WTC11 (cell line): Measurements from ENCODE around the gene METTL13. TPM values are rescaled to one million over a fixed set of nuclear protein-coding genes. Genes with fewer than 3 reads are reported as not detected.

Experiments
- ATAC-seq: fragments of 200-7000 bp; cut with Tn5 transposase; 2 replicates; pipeline ENCODE4 v1.10.0; 2021; ENCODE audit warnings: mild to moderate bottlenecking, moderate library complexity
- CTCF ChIA-PET: fragments of 300-600 bp; sonication (Branson Sonifier 250); formaldehyde crosslinking; loops from one replicate; lab custom pipeline; 2021; ENCODE audit warnings: antibody characterized with exemption; lab: Charles Lee
- POLR2A ChIA-PET: fragments of 350-600 bp; sonication (Branson Sonifier 250); formaldehyde crosslinking; loops from one replicate; lab custom pipeline; 2021; ENCODE audit warnings: antibody characterized with exemption; lab: Charles Lee
- DNase-seq: peaks from one replicate; pipeline ENCODE4 v3.0.0; 2021; ENCODE audit warnings: low spot score
- H3K27ac Mint-ChIP-seq: 2 replicates; pipeline ENCODE4 v1.8.0; 2021; ENCODE audit warnings: mixed read lengths
- H3K27me3 Mint-ChIP-seq: 2 replicates; pipeline ENCODE4 v1.8.0; 2021; ENCODE audit warnings: low read depth, mild to moderate bottlenecking, moderate library complexity, mixed read lengths
- H3K36me3 Mint-ChIP-seq: 2 replicates; pipeline ENCODE4 v1.8.0; 2021; ENCODE audit warnings: mixed read lengths
- H3K4me1 Mint-ChIP-seq: 2 replicates; pipeline ENCODE4 v1.8.0; 2022; ENCODE audit warnings: mixed read lengths
- H3K4me3 Mint-ChIP-seq: 2 replicates; pipeline ENCODE4 v1.8.0; 2021; ENCODE audit warnings: mild to moderate bottlenecking, moderate library complexity, mixed read lengths
- H3K9me3 Mint-ChIP-seq: 2 replicates; pipeline ENCODE4 v1.8.0; 2021; ENCODE audit warnings: mixed read lengths
- AFF4 ChIP-seq: sonication (generic); formaldehyde crosslinking; IDR thresholded peaks from 2 replicates; pipeline ENCODE4 v1.8.1; 2023; ENCODE audit warnings: mild to moderate bottlenecking, missing genetic modification reagents, borderline replicate concordance
- ATF2 ChIP-seq: sonication (generic); formaldehyde crosslinking; IDR thresholded peaks from 2 replicates; pipeline ENCODE4 v1.8.1; 2022; ENCODE audit warnings: low read depth, missing genetic modification reagents, borderline replicate concordance
- CDX4 ChIP-seq: fragments of 250-450 bp; sonication (Bioruptor Pico); IDR thresholded peaks from 2 replicates; pipeline ENCODE4 v1.9.0; 2021; ENCODE audit warnings: moderate library complexity, mild to moderate bottlenecking, inconsistent platforms, borderline replicate concordance
- CREB1 ChIP-seq: sonication (generic); formaldehyde crosslinking; IDR thresholded peaks from 2 replicates; pipeline ENCODE4 v1.8.0; 2023; ENCODE audit warnings: mild to moderate bottlenecking, missing genetic modification reagents
- CREM ChIP-seq: sonication (generic); formaldehyde crosslinking; IDR thresholded peaks from 2 replicates; pipeline ENCODE4 v1.8.1; 2022; ENCODE audit warnings: mild to moderate bottlenecking, missing genetic modification reagents, moderate library complexity
- CTCF ChIP-seq: fragments of 200-600 bp; IDR thresholded peaks from 2 replicates; pipeline ENCODE4 v1.8.0; 2022; ENCODE audit warnings: antibody characterized with exemption
- ESRRA ChIP-seq: sonication (generic); formaldehyde crosslinking; IDR thresholded peaks from 2 replicates; pipeline ENCODE4 v1.8.1; 2022; ENCODE audit warnings: mild to moderate bottlenecking, missing genetic modification reagents, borderline replicate concordance
- ETV6 ChIP-seq: sonication (generic); formaldehyde crosslinking; IDR thresholded peaks from 2 replicates; pipeline ENCODE4 v1.8.1; 2022; ENCODE audit warnings: mild to moderate bottlenecking, missing genetic modification reagents
- HMGA2 ChIP-seq: fragments of 250-450 bp; sonication (Bioruptor Pico); IDR thresholded peaks from 2 replicates; pipeline ENCODE4 v1.4.0; 2021; ENCODE audit warnings: mild to moderate bottlenecking, moderate library complexity
- IRF2 ChIP-seq: sonication (generic); formaldehyde crosslinking; IDR thresholded peaks from 2 replicates; pipeline ENCODE4 v1.8.0; 2022; ENCODE audit warnings: low read depth, missing genetic modification reagents, borderline replicate concordance
- MLX ChIP-seq: sonication (generic); formaldehyde crosslinking; IDR thresholded peaks from 2 replicates; pipeline ENCODE4 v1.8.1; 2023; ENCODE audit warnings: mild to moderate bottlenecking, missing genetic modification reagents, moderate library complexity
- MYBL2 ChIP-seq: sonication (generic); formaldehyde crosslinking; IDR thresholded peaks from 2 replicates; pipeline ENCODE4 v1.8.1; 2023; ENCODE audit warnings: mild to moderate bottlenecking, moderate library complexity, missing genetic modification reagents
- NFATC4 ChIP-seq: fragments of 250-450 bp; sonication (Bioruptor Pico); IDR thresholded peaks from 2 replicates; pipeline ENCODE4 v1.9.0; 2021; ENCODE audit warnings: mild to moderate bottlenecking
- RELA ChIP-seq: sonication (generic); formaldehyde crosslinking; IDR thresholded peaks from 2 replicates; pipeline ENCODE4 v1.8.1; 2022; ENCODE audit warnings: missing genetic modification reagents, mild to moderate bottlenecking, borderline replicate concordance
- RORB ChIP-seq: fragments of 250-450 bp; sonication (Bioruptor Pico); IDR thresholded peaks from 2 replicates; pipeline ENCODE4 v1.9.0; 2021; ENCODE audit warnings: mild to moderate bottlenecking
- SMAD4 ChIP-seq: sonication (generic); formaldehyde crosslinking; IDR thresholded peaks from 2 replicates; pipeline ENCODE4 v1.8.0; 2022; ENCODE audit warnings: mild to moderate bottlenecking, missing genetic modification reagents
- SP1 ChIP-seq: sonication (generic); formaldehyde crosslinking; conservative IDR thresholded peaks from 2 replicates; pipeline ENCODE4 v1.8.1; 2022; ENCODE audit warnings: missing genetic modification reagents
- TP53 ChIP-seq: sonication (generic); formaldehyde crosslinking; IDR thresholded peaks from 2 replicates; pipeline ENCODE4 v1.8.1; 2023; ENCODE audit warnings: mild to moderate bottlenecking, missing genetic modification reagents
- ZBTB21 ChIP-seq: sonication (generic); formaldehyde crosslinking; IDR thresholded peaks from 2 replicates; pipeline ENCODE4 v1.8.1; 2023; ENCODE audit warnings: mild to moderate bottlenecking, missing genetic modification reagents, borderline replicate concordance
- ZNF121 ChIP-seq: sonication (generic); formaldehyde crosslinking; IDR thresholded peaks from 2 replicates; pipeline ENCODE4 v1.8.0; 2023; ENCODE audit warnings: missing genetic modification reagents
- ZNF138 ChIP-seq: sonication (generic); formaldehyde crosslinking; conservative IDR thresholded peaks from 2 replicates; pipeline ENCODE4 v1.8.1; 2022; ENCODE audit warnings: mild to moderate bottlenecking, moderate library complexity, missing genetic modification reagents
- ZNF219 ChIP-seq: sonication (generic); formaldehyde crosslinking; IDR thresholded peaks from 2 replicates; pipeline ENCODE4 v1.8.0; 2023; ENCODE audit warnings: missing genetic modification reagents, mild to moderate bottlenecking, borderline replicate concordance
- total RNA-seq: library from RNA; stranded (reverse); gene quantifications from 3 replicates; pipeline ENCODE4 v1.2.3, GENCODE V29; 2021
- TF ChIP-seq, protein P1 (sequence below): fragments of 250-450 bp; sonication (Bioruptor Pico); IDR thresholded peaks from 2 replicates; pipeline ENCODE4 v1.8.0; 2021; ENCODE audit warnings: mild to moderate bottlenecking
- TF ChIP-seq, protein P2 (sequence below): sonication (generic); formaldehyde crosslinking; IDR thresholded peaks from 2 replicates; pipeline ENCODE4 v1.8.1; 2023; ENCODE audit warnings: mild to moderate bottlenecking, moderate library complexity, missing genetic modification reagents

METTL13 gene
- total RNA-seq, 1 experiment from 2014 or later, result 46.5 TPM

GRCh38 chr1:171753182-171753581, 28.3 kb upstream of the METTL13 start (continued):
- TF ChIP-seq, protein P1, sequence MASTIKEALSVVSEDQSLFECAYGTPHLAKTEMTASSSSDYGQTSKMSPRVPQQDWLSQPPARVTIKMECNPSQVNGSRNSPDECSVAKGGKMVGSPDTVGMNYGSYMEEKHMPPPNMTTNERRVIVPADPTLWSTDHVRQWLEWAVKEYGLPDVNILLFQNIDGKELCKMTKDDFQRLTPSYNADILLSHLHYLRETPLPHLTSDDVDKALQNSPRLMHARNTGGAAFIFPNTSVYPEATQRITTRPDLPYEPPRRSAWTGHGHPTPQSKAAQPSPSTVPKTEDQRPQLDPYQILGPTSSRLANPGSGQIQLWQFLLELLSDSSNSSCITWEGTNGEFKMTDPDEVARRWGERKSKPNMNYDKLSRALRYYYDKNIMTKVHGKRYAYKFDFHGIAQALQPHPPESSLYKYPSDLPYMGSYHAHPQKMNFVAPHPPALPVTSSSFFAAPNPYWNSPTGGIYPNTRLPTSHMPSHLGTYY (CRISPR knock-in tag), result no peak
- TF ChIP-seq CDX4 (no peak), SP1 (CRISPR knock-in tag) (no peak), HMGA2 (no peak), AFF4 (CRISPR knock-in tag) (no peak), NFATC4 (CRISPR knock-in tag) (no peak), ZNF219 (CRISPR knock-in tag) (no peak)

DNA sequence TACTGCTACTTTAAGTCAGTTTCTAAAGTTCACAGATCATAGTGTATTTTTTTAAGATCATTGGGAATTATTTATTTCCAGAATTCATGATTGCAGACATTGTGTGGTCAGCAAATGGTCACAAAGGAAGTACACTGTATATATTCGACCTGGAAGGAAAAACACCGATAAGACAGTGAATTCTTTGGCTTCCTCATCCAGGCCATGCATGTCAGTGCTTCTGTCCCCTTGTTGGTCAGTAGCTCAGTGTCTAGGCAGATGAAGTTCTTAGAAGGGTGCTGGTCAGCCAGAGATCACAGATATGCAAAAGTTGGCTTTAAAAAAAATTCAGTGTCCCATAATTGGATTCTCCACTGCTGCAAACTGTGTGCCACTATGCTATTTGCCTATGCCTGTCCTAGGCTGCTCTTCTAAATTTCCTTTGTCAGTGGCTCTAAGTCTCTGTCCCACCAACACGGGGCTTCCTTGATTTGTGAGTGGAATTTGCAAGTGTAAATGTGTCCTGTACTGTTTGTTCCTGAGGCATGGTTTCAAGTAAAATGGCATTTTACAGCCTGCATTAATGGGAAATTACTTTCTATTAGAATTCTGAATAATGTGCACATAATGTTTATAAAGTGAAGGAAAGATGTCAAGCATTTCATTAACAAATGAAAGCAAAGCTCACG, 27.6 kb upstream of the METTL13 start:
- ChIA-PET CTCF (interaction anchor here (0.6 to 1.5 kb wide), 4 partner anchors 10 to 109 kb away, joined by 3 to 5 read pairs (median 3); no protein-coding TSS in a partner anchor), POLR2A (interaction anchor here (1.3 kb wide), 1 partner anchor 25 kb away, joined by 3 read pairs; no protein-coding TSS in a partner anchor)
- ATAC-seq (peak; percentile 36), DNase-seq (no peak)
- peaks cover 16% of the 10 kb centered on the region for H3K4me1 Mint-ChIP-seq
- H3K27ac Mint-ChIP-seq, result peak overlapping the region; percentile 81
- H3K9me3 Mint-ChIP-seq, result peaks cover 34% of the 10 kb centered on the region
- H3K4me3 Mint-ChIP-seq, result no peak overlapping the region
- peaks cover 21% of the 10 kb centered on the region for H3K36me3 Mint-ChIP-seq
- TF ChIP-seq SMAD4 (CRISPR knock-in tag) (no peak), CREB1 (no peak), ZNF219 (CRISPR knock-in tag) (no peak), MYBL2 (CRISPR knock-in tag) (no peak), ZNF138 (CRISPR knock-in tag) (no peak), ETV6 (CRISPR knock-in tag) (no peak), RELA (no peak), ATF2 (CRISPR knock-in tag) (no peak), RORB (CRISPR knock-in tag) (no peak), TP53 (CRISPR knock-in tag) (no peak), CREM (CRISPR knock-in tag) (no peak), ZNF121 (no peak), ZBTB21 (CRISPR knock-in tag) (no peak), IRF2 (CRISPR knock-in tag) (no peak), MLX (CRISPR knock-in tag) (no peak), CTCF (no peak), ESRRA (no peak)
- TF ChIP-seq, protein P2, sequence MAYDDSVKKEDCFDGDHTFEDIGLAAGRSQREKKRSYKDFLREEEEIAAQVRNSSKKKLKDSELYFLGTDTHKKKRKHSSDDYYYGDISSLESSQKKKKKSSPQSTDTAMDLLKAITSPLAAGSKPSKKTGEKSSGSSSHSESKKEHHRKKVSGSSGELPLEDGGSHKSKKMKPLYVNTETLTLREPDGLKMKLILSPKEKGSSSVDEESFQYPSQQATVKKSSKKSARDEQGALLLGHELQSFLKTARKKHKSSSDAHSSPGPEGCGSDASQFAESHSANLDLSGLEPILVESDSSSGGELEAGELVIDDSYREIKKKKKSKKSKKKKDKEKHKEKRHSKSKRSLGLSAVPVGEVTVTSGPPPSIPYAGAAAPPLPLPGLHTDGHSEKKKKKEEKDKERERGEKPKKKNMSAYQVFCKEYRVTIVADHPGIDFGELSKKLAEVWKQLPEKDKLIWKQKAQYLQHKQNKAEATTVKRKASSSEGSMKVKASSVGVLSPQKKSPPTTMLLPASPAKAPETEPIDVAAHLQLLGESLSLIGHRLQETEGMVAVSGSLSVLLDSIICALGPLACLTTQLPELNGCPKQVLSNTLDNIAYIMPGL (CRISPR knock-in tag), result no peak
- H3K27me3 Mint-ChIP-seq, result peaks cover 3% of the 10 kb centered on the region
